Suprapubic skin (tissue), 4 donors: ENCODE data around the gene APPL2. TPM values are rescaled to one million over a fixed set of nuclear protein-coding genes. Genes with fewer than 3 reads are reported as not detected.

ENCODE experiments used
- DNase-seq, 2 donors: peaks; one replicate each; pipeline ENCODE4 v3.0.0-alpha.2; 2019; ENCODE audit warnings: low spot score in 2 of 2
- H3K27ac ChIP-seq: fragments of 200-600 bp; sonication (generic); one replicate; pipeline ENCODE4 v1.5.1; 2019
- H3K27me3 ChIP-seq: fragments of 200-600 bp; sonication (generic); one replicate; pipeline ENCODE4 v1.5.1; 2019
- H3K36me3 ChIP-seq: fragments of 200-600 bp; sonication (generic); one replicate; pipeline ENCODE4 v1.5.1; 2019
- H3K4me1 ChIP-seq: fragments of 200-600 bp; sonication (generic); one replicate; pipeline ENCODE4 v1.5.1; 2019
- H3K4me3 ChIP-seq: fragments of 200-600 bp; sonication (generic); one replicate; pipeline ENCODE4 v1.5.1; 2019; ENCODE audit warnings: mild to moderate bottlenecking
- H3K9me3 ChIP-seq: fragments of 200-600 bp; sonication (generic); one replicate; pipeline ENCODE4 v1.5.1; 2019
- CTCF ChIP-seq, 2 donors: fragments of 200-600 bp in 1 of 2; fragments of 450-650 bp in 1 of 2; sonication (generic) in 1 of 2; IDR thresholded peaks; one replicate each; pipeline ENCODE4 v1.5.1; 2016 to 2019; ENCODE audit warnings: antibody characterized with exemption in 2 of 2, mild to moderate bottlenecking in 1 of 2, moderate library complexity in 1 of 2
- EP300 ChIP-seq: sonication (generic); formaldehyde crosslinking; IDR thresholded peaks from one replicate; pipeline ENCODE4 v1.6.1; 2017; ENCODE audit warnings: antibody characterized with exemption
- POLR2A ChIP-seq, 2 donors: fragments of 450-650 bp; IDR thresholded peaks; one replicate each; pipeline ENCODE4 v1.6.1; 2017; ENCODE audit warnings: antibody characterized with exemption in 2 of 2, mild to moderate bottlenecking in 2 of 2, moderate library complexity in 2 of 2
- POLR2AphosphoS5 ChIP-seq, 3 donors: sonication (generic); formaldehyde crosslinking; IDR thresholded peaks; one replicate each; pipeline ENCODE4 v1.6.1; 2017; ENCODE audit warnings: antibody characterized with exemption in 3 of 3
- WGBS: methylation state at CpG from one replicate; pipeline ENCODE4 v1.1.5; 2018; 5-methylcytosine and 5-hydroxymethylcytosine counted together
- total RNA-seq, 4 donors: library from RNA; depleted of rRNA; stranded (reverse); fragments of >200 nt; gene quantifications; one replicate each; pipeline ENCODE4 v1.1.0, GENCODE V29; 2016

APPL2 gene
- total RNA-seq, 4 donors from 2014 or later = 95.2 to 172 (median 110) TPM

- H3K9me3 ChIP-seq = no peaks in the 10 kb centered on the region
- H3K27me3 ChIP-seq = no peaks in the 10 kb centered on the region
- H3K36me3 ChIP-seq = no peaks in the 10 kb centered on the region
- DNase-seq = no peak
- H3K4me3 ChIP-seq = no peak overlapping the region
- WGBS = 77% methylated on average over 4 of the region's 4 CpGs
- peaks cover 22% of the 10 kb centered on the region for H3K4me1 ChIP-seq
- TF ChIP-seq CTCF (IDR thresholded peaks at IDR 0.05) (peak; percentile 6 to 36), POLR2AphosphoS5 (IDR thresholded peaks at IDR 0.05) (no peak)
- H3K27ac ChIP-seq = no peak overlapping the region
Observed at GRCh38 chr12:105278043-105278697, 42.2 kb upstream of the APPL2 start.

- H3K4me1 ChIP-seq = peaks cover 39% of the 10 kb centered on the region
- H3K9me3 ChIP-seq = no peaks in the 10 kb centered on the region
- WGBS = 63% methylated on average over 3 of the region's 3 CpGs
- no peaks in the 10 kb centered on the region for H3K27me3 ChIP-seq
- H3K4me3 ChIP-seq = no peak overlapping the region
- no peak for DNase-seq
- peak overlapping the region; percentile 14 for H3K27ac ChIP-seq
- H3K36me3 ChIP-seq = no peaks in the 10 kb centered on the region
- TF ChIP-seq EP300 = no peak
Observed at GRCh38 chr12:105275997-105276733, 40.2 kb upstream of the APPL2 start.

- WGBS = 78% methylated on average over 5 of the region's 5 CpGs
- peaks cover 52% of the 10 kb centered on the region for H3K4me1 ChIP-seq
- H3K27ac ChIP-seq = no peak overlapping the region
- TF ChIP-seq CTCF (IDR thresholded peaks at IDR 0.05) (no peak), EP300 (no peak), POLR2A (IDR thresholded peaks at IDR 0.05) (no peak), POLR2AphosphoS5 (IDR thresholded peaks at IDR 0.05) (no peak)
- no peak overlapping the region for H3K4me3 ChIP-seq
- no peaks in the 10 kb centered on the region for H3K9me3 ChIP-seq
- H3K27me3 ChIP-seq = no peaks in the 10 kb centered on the region
- no peak for DNase-seq
- H3K36me3 ChIP-seq = no peaks in the 10 kb centered on the region
Observed at GRCh38 chr12:105274571-105274970, 38.6 kb upstream of the APPL2 start.

GRCh38 chr12:105273601-105274000, 37.6 kb upstream of the APPL2 start:
- peaks cover 52% of the 10 kb centered on the region for H3K4me1 ChIP-seq
- H3K9me3 ChIP-seq = no peaks in the 10 kb centered on the region
- DNase-seq = no peak
- H3K4me3 ChIP-seq = no peak overlapping the region
- TF ChIP-seq EP300 (no peak), POLR2AphosphoS5 (IDR thresholded peaks at IDR 0.05) (no peak), POLR2A (IDR thresholded peaks at IDR 0.05) (no peak)
- H3K36me3 ChIP-seq = no peaks in the 10 kb centered on the region
- no peaks in the 10 kb centered on the region for H3K27me3 ChIP-seq
- 51% methylated on average over 2 of the region's 2 CpGs for WGBS
- H3K27ac ChIP-seq = peak overlapping the region; percentile 65

- DNase-seq = no peak
- H3K27me3 ChIP-seq = no peaks in the 10 kb centered on the region
- H3K9me3 ChIP-seq = no peaks in the 10 kb centered on the region
- 51% methylated on average over 4 of the region's 4 CpGs for WGBS
- no peak for TF ChIP-seq CTCF (IDR thresholded peaks at IDR 0.05)
- no peak overlapping the region for H3K4me3 ChIP-seq
- peak overlapping the region; percentile 65 for H3K27ac ChIP-seq
- no peaks in the 10 kb centered on the region for H3K36me3 ChIP-seq
- peaks cover 47% of the 10 kb centered on the region for H3K4me1 ChIP-seq
Observed at GRCh38 chr12:105272814-105273416, 36.9 kb upstream of the APPL2 start.

GRCh38 chr12:105272152-105272551, 36.2 kb upstream of the APPL2 start:
- TF ChIP-seq CTCF (IDR thresholded peaks at IDR 0.05) (no peak), POLR2A (IDR thresholded peaks at IDR 0.05) (no peak), POLR2AphosphoS5 (IDR thresholded peaks at IDR 0.05) (no peak), EP300 (no peak)
- 65% methylated on average over 3 of the region's 3 CpGs for WGBS

More at GRCh38 chr12:105272152-105272551, 36.2 kb upstream of the APPL2 start:
- H3K27ac ChIP-seq = no peak overlapping the region
- no peak for DNase-seq
- H3K9me3 ChIP-seq = no peaks in the 10 kb centered on the region
- no peaks in the 10 kb centered on the region for H3K27me3 ChIP-seq
- peaks cover 45% of the 10 kb centered on the region for H3K4me1 ChIP-seq
- no peak overlapping the region for H3K4me3 ChIP-seq
- no peaks in the 10 kb centered on the region for H3K36me3 ChIP-seq
